Subcutaneous adipose tissue (tissue), 4 donors: ENCODE data around the gene KRTAP5-7. TPM values are rescaled to one million over a fixed set of nuclear protein-coding genes. Genes with fewer than 3 reads are reported as not detected.

Source experiments
- total RNA-seq, 4 donors: library from RNA; depleted of rRNA; stranded (reverse); fragments of >200 nt; gene quantifications; one replicate each; pipeline ENCODE4 v1.1.0, GENCODE V29; 2016
- TF ChIP-seq, protein P1 (sequence below): fragments of 450-650 bp; IDR thresholded peaks from one replicate; pipeline ENCODE4 v1.5.1; 2016; ENCODE audit warnings: low read depth, mild to moderate bottlenecking, control low read depth, antibody characterized with exemption, moderate library complexity

Gene KRTAP5-7
- total RNA-seq, 4 donors from 2014 or later, result 0.49 to 0.57 TPM; not detected in 2

DNA sequence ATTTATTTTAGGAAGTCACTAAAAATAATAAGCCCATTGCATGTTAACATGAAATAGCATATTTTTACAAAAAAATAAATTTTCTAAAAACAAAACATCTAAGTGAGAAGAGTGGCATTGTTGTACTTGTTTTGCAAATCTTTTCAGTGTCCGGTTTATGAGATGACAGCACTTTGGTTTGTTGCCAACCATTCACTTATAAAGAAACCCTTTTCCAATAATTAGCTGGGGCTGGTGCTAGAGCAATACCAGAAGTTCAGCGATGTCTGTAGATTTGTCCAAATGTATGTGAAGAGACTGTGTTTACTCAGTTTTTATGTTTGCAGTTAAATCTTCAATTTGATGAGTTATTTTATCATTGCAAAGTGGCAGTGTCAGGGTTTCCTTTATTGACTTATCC is 22.1 kb upstream of the KRTAP5-7 start:
- TF ChIP-seq, protein P1, sequence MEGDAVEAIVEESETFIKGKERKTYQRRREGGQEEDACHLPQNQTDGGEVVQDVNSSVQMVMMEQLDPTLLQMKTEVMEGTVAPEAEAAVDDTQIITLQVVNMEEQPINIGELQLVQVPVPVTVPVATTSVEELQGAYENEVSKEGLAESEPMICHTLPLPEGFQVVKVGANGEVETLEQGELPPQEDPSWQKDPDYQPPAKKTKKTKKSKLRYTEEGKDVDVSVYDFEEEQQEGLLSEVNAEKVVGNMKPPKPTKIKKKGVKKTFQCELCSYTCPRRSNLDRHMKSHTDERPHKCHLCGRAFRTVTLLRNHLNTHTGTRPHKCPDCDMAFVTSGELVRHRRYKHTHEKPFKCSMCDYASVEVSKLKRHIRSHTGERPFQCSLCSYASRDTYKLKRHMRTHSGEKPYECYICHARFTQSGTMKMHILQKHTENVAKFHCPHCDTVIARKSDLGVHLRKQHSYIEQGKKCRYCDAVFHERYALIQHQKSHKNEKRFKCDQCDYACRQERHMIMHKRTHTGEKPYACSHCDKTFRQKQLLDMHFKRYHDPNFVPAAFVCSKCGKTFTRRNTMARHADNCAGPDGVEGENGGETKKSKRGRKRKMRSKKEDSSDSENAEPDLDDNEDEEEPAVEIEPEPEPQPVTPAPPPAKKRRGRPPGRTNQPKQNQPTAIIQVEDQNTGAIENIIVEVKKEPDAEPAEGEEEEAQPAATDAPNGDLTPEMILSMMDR, result no peak

DNA sequence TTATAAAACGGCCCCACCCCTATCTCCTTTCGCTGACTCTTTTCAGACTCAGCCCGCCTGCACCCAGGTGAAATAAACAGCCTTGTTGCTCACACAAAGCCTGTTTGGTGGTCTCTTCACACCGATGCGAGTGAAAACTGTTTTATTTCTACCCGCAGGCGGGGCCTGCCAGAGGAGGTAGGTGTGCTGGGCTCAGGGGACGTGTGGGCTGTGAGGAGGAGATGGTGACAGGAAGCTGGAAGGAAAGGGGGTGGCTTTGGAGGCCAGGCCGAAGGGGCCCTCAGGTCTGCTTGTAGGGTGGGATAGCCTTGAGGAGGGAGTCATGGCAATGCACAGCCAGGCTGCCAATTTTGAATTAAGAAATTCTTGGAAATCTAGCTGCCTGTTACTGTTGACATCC is 21.3 kb upstream of the KRTAP5-7 start:
- TF ChIP-seq, protein P1, result no peak

DNA sequence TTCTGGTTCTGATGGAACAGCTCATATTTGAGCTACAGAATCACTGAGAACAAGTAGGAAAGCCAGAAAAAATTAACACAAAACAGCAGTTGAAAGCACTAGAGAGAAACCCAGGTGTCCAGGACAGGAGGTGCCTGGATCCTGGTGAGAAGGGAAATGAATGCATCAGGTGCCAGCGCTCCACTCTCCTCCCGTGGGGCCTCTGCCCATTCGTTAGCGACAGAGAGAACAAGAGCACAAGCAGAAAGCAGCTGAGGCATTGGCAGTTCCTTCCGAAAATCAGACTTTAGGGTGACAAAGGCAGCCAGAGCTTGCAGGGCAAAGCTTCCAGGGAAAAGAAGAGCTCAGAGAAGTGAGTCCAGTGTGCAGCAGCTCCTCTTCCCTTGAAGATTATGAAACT is 20.0 kb upstream of the KRTAP5-7 start:
- TF ChIP-seq, protein P1, result no peak

DNA sequence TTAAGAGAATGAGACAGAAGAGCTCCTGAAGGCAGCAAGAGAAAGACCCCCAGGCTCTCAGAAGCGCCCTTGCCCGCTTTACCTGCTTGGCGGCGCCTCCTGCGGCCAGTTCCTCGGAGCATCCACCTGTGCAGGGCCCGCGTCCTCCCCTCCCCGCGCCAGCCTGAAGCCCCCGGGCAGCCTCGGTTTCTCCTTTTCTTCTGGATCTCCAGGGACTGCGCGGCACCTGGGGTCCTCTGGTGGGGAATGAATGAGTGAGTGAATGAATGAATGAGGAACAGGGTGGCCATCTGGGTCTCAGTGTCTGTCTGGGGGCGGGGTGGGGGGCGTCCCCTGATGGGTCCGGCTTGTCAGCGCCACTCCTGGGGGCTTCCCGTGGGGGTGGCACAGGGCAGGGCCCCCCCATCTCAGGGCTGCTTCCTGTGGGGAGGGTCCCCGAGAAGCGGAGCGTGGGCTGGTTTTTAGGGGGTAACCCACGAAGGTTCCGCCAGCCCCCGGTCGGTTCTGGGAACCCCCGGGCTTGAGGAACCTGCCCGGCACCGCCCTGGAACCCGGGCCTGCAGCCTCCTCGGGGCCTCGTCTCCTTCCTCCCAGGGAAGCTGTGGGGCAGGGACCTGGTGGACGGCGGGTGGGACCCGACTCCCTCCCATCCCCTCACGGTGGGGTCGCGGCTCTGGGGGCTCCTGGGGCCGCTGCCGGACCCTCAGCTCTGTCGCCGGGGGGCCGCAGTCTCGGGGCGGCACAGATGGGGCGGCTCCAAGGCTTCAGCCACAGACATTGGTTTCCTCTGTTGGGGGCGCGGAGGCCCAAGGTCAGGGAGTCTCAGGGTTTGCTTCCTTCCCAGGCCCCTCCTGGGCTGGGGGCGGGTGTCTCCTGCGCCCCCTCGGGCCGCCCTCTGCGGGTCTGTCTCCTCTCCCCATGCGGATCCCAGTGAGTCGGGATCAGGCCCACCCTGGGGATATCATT is 8.3 kb upstream of the KRTAP5-7 start:
- TF ChIP-seq, protein P1, result no peak

- TF ChIP-seq, protein P1, result no peak
Measured at GRCh38 chr11:71519546-71519945, 7.5 kb upstream of the KRTAP5-7 start.

GRCh38 chr11:71525188-71525937 is 1.7 kb upstream of the KRTAP5-7 start:
- TF ChIP-seq, protein P1, result no peak

- TF ChIP-seq, protein P1, result no peak
Measured at GRCh38 chr11:71525938-71526495, 1.1 kb upstream of the KRTAP5-7 start.
